ENCODE results near the gene CDH20.

Gene CDH20

GRCh38 chr18:61470031-61470674 is 136.9 kb downstream of the CDH20 start:
- Histone ChIP-seq H4K8ac (ENCODE audit: low read length) (no peak overlapping the region), H2BK15ac (ENCODE audit: low read depth, poor library complexity, severe bottlenecking) (no peak overlapping the region), H3K27ac (ENCODE audit: low read length, poor library complexity, severe bottlenecking) (no peak overlapping the region), H3K14ac (ENCODE audit: low read length in 2 of 2) (no peak overlapping the region), H3K4me2 (ENCODE audit: low read length, poor library complexity, severe bottlenecking) (no peak overlapping the region), H3K27me3 (ENCODE audit: control insufficient read depth in 1 of 2, insufficient read depth in 1 of 2, low read length in 2 of 2) (no peaks in the 10 kb centered on the region), H4K91ac (ENCODE audit: low read length) (no peak overlapping the region), H2BK5ac (ENCODE audit: low read depth, low read length, poor library complexity, severe bottlenecking) (no peak overlapping the region), H3K9ac (ENCODE audit: low read length) (no peak overlapping the region), H3K79me1 (replicated peaks; ENCODE audit: low read length, poor library complexity, severe bottlenecking) (no peaks in the 10 kb centered on the region), H2AFZ (ENCODE audit: low read depth, low read length) (no peak overlapping the region), H3K4me3 (ENCODE audit: insufficient read depth in 1 of 2, low read depth in 1 of 2, low read length in 2 of 2) (no peak overlapping the region), H2BK120ac (ENCODE audit: low read depth, low read length) (no peak overlapping the region), H3K4ac (ENCODE audit: low read depth in 1 of 2, low read length in 2 of 2) (no peak overlapping the region), H3K18ac (ENCODE audit: low read depth in 1 of 2, low read length in 2 of 2) (no peak overlapping the region), H3K36me3 (ENCODE audit: control insufficient read depth in 1 of 2, insufficient read depth in 2 of 2, low read depth in 1 of 2, low read length in 2 of 2) (no peaks in the 10 kb centered on the region), H3K23ac (ENCODE audit: low read length in 2 of 2) (no peak overlapping the region), H3K4me1 (ENCODE audit: control insufficient read depth, insufficient read depth, low read depth, low read length) (no peaks in the 10 kb centered on the region), H2BK12ac (ENCODE audit: low read length in 2 of 2) (no peak overlapping the region), H2AK5ac (ENCODE audit: low read length, severe bottlenecking) (no peak overlapping the region), H3K9me3 (ENCODE audit: control insufficient read depth, low read length) (no peaks in the 10 kb centered on the region)
- no peak for DNase-seq
- 94% methylated on average over 16 of the region's 16 CpGs for WGBS

- no peak overlapping the region for H2BK15ac ChIP-seq (ENCODE audit: low read depth, poor library complexity, severe bottlenecking)
- H3K4ac ChIP-seq (ENCODE audit: low read depth in 1 of 2, low read length in 2 of 2): no peak overlapping the region
- no peaks in the 10 kb centered on the region for H3K9me3 ChIP-seq (ENCODE audit: control insufficient read depth, low read length)
- H3K27ac ChIP-seq (ENCODE audit: low read length, poor library complexity, severe bottlenecking): no peak overlapping the region
- no peak overlapping the region for H2BK120ac ChIP-seq (ENCODE audit: low read depth, low read length)
- no peak for DNase-seq
- H3K4me3 ChIP-seq (ENCODE audit: insufficient read depth in 1 of 2, low read depth in 1 of 2, low read length in 2 of 2): no peak overlapping the region
- H3K23ac ChIP-seq (ENCODE audit: low read length in 2 of 2): no peak overlapping the region
- H3K14ac ChIP-seq (ENCODE audit: low read length in 2 of 2): no peak overlapping the region
- H2AFZ ChIP-seq (ENCODE audit: low read depth, low read length): no peak overlapping the region
- H3K4me1 ChIP-seq (ENCODE audit: control insufficient read depth, insufficient read depth, low read depth, low read length): no peaks in the 10 kb centered on the region
- no peaks in the 10 kb centered on the region for H3K79me1 ChIP-seq (replicated peaks; ENCODE audit: low read length, poor library complexity, severe bottlenecking)
- no peaks in the 10 kb centered on the region for H3K27me3 ChIP-seq (ENCODE audit: control insufficient read depth in 1 of 2, insufficient read depth in 1 of 2, low read length in 2 of 2)
- no peak overlapping the region for H2AK5ac ChIP-seq (ENCODE audit: low read length, severe bottlenecking)
- H4K8ac ChIP-seq (ENCODE audit: low read length): no peak overlapping the region
- no peaks in the 10 kb centered on the region for H3K36me3 ChIP-seq (ENCODE audit: control insufficient read depth in 1 of 2, insufficient read depth in 2 of 2, low read depth in 1 of 2, low read length in 2 of 2)
- no peak overlapping the region for H2BK12ac ChIP-seq (ENCODE audit: low read length in 2 of 2)
- no peak overlapping the region for H4K91ac ChIP-seq (ENCODE audit: low read length)
- H3K4me2 ChIP-seq (ENCODE audit: low read length, poor library complexity, severe bottlenecking): no peak overlapping the region
- 92% methylated on average over 2 of the region's 4 CpGs for WGBS
- no peak overlapping the region for H3K9ac ChIP-seq (ENCODE audit: low read length)
- no peak overlapping the region for H3K18ac ChIP-seq (ENCODE audit: low read depth in 1 of 2, low read length in 2 of 2)
- no peak overlapping the region for H2BK5ac ChIP-seq (ENCODE audit: low read depth, low read length, poor library complexity, severe bottlenecking)
Measured at GRCh38 chr18:61471541-61471940, 138.3 kb downstream of the CDH20 start.

GRCh38 chr18:61471942-61472341 is 138.7 kb downstream of the CDH20 start:
- H3K4me2 ChIP-seq (ENCODE audit: low read length, poor library complexity, severe bottlenecking): no peak overlapping the region
- no peak overlapping the region for H3K18ac ChIP-seq (ENCODE audit: low read depth in 1 of 2, low read length in 2 of 2)
- H3K9me3 ChIP-seq (ENCODE audit: control insufficient read depth, low read length): no peaks in the 10 kb centered on the region
- WGBS: 70% methylated on average over 5 of the region's 5 CpGs
- no peak overlapping the region for H2AFZ ChIP-seq (ENCODE audit: low read depth, low read length)
- no peak overlapping the region for H3K9ac ChIP-seq (ENCODE audit: low read length)
- H3K4me3 ChIP-seq (ENCODE audit: insufficient read depth in 1 of 2, low read depth in 1 of 2, low read length in 2 of 2): no peak overlapping the region
- no peaks in the 10 kb centered on the region for H3K4me1 ChIP-seq (ENCODE audit: control insufficient read depth, insufficient read depth, low read depth, low read length)
- no peak overlapping the region for H3K4ac ChIP-seq (ENCODE audit: low read depth in 1 of 2, low read length in 2 of 2)
- H3K36me3 ChIP-seq (ENCODE audit: control insufficient read depth in 1 of 2, insufficient read depth in 2 of 2, low read depth in 1 of 2, low read length in 2 of 2): no peaks in the 10 kb centered on the region
- no peak overlapping the region for H2BK12ac ChIP-seq (ENCODE audit: low read length in 2 of 2)
- no peaks in the 10 kb centered on the region for H3K79me1 ChIP-seq (replicated peaks; ENCODE audit: low read length, poor library complexity, severe bottlenecking)
- H3K27ac ChIP-seq (ENCODE audit: low read length, poor library complexity, severe bottlenecking): no peak overlapping the region
- DNase-seq: no peak
- no peak overlapping the region for H2AK5ac ChIP-seq (ENCODE audit: low read length, severe bottlenecking)
- H2BK120ac ChIP-seq (ENCODE audit: low read depth, low read length): no peak overlapping the region
- no peak overlapping the region for H2BK5ac ChIP-seq (ENCODE audit: low read depth, low read length, poor library complexity, severe bottlenecking)
- no peaks in the 10 kb centered on the region for H3K27me3 ChIP-seq (ENCODE audit: control insufficient read depth in 1 of 2, insufficient read depth in 1 of 2, low read length in 2 of 2)
- no peak overlapping the region for H3K23ac ChIP-seq (ENCODE audit: low read length in 2 of 2)
- no peak overlapping the region for H2BK15ac ChIP-seq (ENCODE audit: low read depth, poor library complexity, severe bottlenecking)
- no peak overlapping the region for H3K14ac ChIP-seq (ENCODE audit: low read length in 2 of 2)
- H4K91ac ChIP-seq (ENCODE audit: low read length): no peak overlapping the region
- H4K8ac ChIP-seq (ENCODE audit: low read length): no peak overlapping the region

GRCh38 chr18:61474341-61474740 is 141.1 kb downstream of the CDH20 start:
- no peak overlapping the region for H2BK120ac ChIP-seq (ENCODE audit: low read depth, low read length)
- no peak overlapping the region for H2AFZ ChIP-seq (ENCODE audit: low read depth, low read length)
- no peak overlapping the region for H3K18ac ChIP-seq (ENCODE audit: low read depth in 1 of 2, low read length in 2 of 2)
- H2BK12ac ChIP-seq (ENCODE audit: low read length in 2 of 2): no peak overlapping the region
- no peak overlapping the region for H3K23ac ChIP-seq (ENCODE audit: low read length in 2 of 2)
- no peaks in the 10 kb centered on the region for H3K9me3 ChIP-seq (ENCODE audit: control insufficient read depth, low read length)
- WGBS: 93% methylated on average over 4 of the region's 6 CpGs
- H2AK5ac ChIP-seq (ENCODE audit: low read length, severe bottlenecking): no peak overlapping the region
- H3K27ac ChIP-seq (ENCODE audit: low read length, poor library complexity, severe bottlenecking): no peak overlapping the region
- no peak overlapping the region for H4K8ac ChIP-seq (ENCODE audit: low read length)
- no peaks in the 10 kb centered on the region for H3K36me3 ChIP-seq (ENCODE audit: control insufficient read depth in 1 of 2, insufficient read depth in 2 of 2, low read depth in 1 of 2, low read length in 2 of 2)
- H3K4me1 ChIP-seq (ENCODE audit: control insufficient read depth, insufficient read depth, low read depth, low read length): no peaks in the 10 kb centered on the region
- H3K4me3 ChIP-seq (ENCODE audit: insufficient read depth in 1 of 2, low read depth in 1 of 2, low read length in 2 of 2): no peak overlapping the region
- DNase-seq: no peak
- H3K27me3 ChIP-seq (ENCODE audit: control insufficient read depth in 1 of 2, insufficient read depth in 1 of 2, low read length in 2 of 2): no peaks in the 10 kb centered on the region
- no peaks in the 10 kb centered on the region for H3K79me1 ChIP-seq (replicated peaks; ENCODE audit: low read length, poor library complexity, severe bottlenecking)
- no peak overlapping the region for H3K9ac ChIP-seq (ENCODE audit: low read length)
- no peak overlapping the region for H4K91ac ChIP-seq (ENCODE audit: low read length)
- H3K14ac ChIP-seq (ENCODE audit: low read length in 2 of 2): no peak overlapping the region
- H3K4me2 ChIP-seq (ENCODE audit: low read length, poor library complexity, severe bottlenecking): no peak overlapping the region
- H2BK15ac ChIP-seq (ENCODE audit: low read depth, poor library complexity, severe bottlenecking): no peak overlapping the region
- H2BK5ac ChIP-seq (ENCODE audit: low read depth, low read length, poor library complexity, severe bottlenecking): no peak overlapping the region
- H3K4ac ChIP-seq (ENCODE audit: low read depth in 1 of 2, low read length in 2 of 2): no peak overlapping the region

All from mesenchymal stem cell (in vitro differentiated cells and primary cell).